H9 (cell line): ENCODE measurements around the gene RETSAT. TPM values are rescaled to one million over a fixed set of nuclear protein-coding genes. Genes with fewer than 3 reads are reported as not detected.
A peak's percentile ranks its signal among the peaks of the same experiment; 100 is the strongest.

ENCODE experiments used
- DNase-seq: peaks from one replicate; pipeline ENCODE4 v3.0.0-alpha.2; 2017
- H2AFZ ChIP-seq: one replicate; pipeline ENCODE4 v1.6.1; 2013; ENCODE audit warnings: mild to moderate bottlenecking, low read length, control low read depth, moderate library complexity
- H2AK5ac ChIP-seq: 2 replicates; pipeline ENCODE4 v1.6.1; 2013; ENCODE audit warnings: low read length, control low read depth, mixed read lengths; ENCODE audit not compliant: insufficient read length
- H2BK120ac ChIP-seq: one replicate; pipeline ENCODE4 v1.6.1; 2013; ENCODE audit warnings: low read depth, mild to moderate bottlenecking, low read length, control low read depth, inconsistent platforms; ENCODE audit not compliant: poor library complexity, severe bottlenecking
- H2BK12ac ChIP-seq: 2 replicates; pipeline ENCODE4 v1.6.1; 2013; ENCODE audit warnings: low read length, control low read depth, mixed read lengths, low read depth; ENCODE audit not compliant: insufficient read length
- H2BK15ac ChIP-seq: 2 replicates; pipeline ENCODE4 v1.6.1; 2013; ENCODE audit warnings: low read depth, low read length, control low read depth
- H2BK20ac ChIP-seq: one replicate; pipeline ENCODE4 v1.6.1; 2013; ENCODE audit warnings: low read depth, mild to moderate bottlenecking, low read length, control low read depth, inconsistent platforms; ENCODE audit not compliant: poor library complexity, severe bottlenecking
- H2BK5ac ChIP-seq: 2 replicates; pipeline ENCODE4 v1.6.1; 2013; ENCODE audit warnings: low read length, control low read depth, mixed read lengths; ENCODE audit not compliant: insufficient read length
- H3K14ac ChIP-seq: 2 replicates; pipeline ENCODE4 v1.6.1; 2013; ENCODE audit warnings: low read length, control low read depth; ENCODE audit not compliant: insufficient read depth
- H3K18ac ChIP-seq: 2 replicates; pipeline ENCODE4 v1.6.1; 2013; ENCODE audit warnings: low read depth, mild to moderate bottlenecking, mixed read lengths, low read length, control low read depth; ENCODE audit not compliant: insufficient read length
- H3K23ac ChIP-seq: 2 replicates; pipeline ENCODE4 v1.6.1; 2013; ENCODE audit warnings: low read length, control low read depth, mixed read lengths, low read depth; ENCODE audit not compliant: insufficient read length
- H3K23me2 ChIP-seq: 2 replicates; pipeline ENCODE4 v1.6.1; 2013; ENCODE audit warnings: low read depth, mild to moderate bottlenecking, mixed read lengths, low read length, control low read depth; ENCODE audit not compliant: insufficient read length, poor library complexity, severe bottlenecking
- H3K27ac ChIP-seq: 2 replicates; pipeline ENCODE4 v1.5.1; 2013; ENCODE audit warnings: low read length, control low read depth, mixed read lengths, low read depth; ENCODE audit not compliant: insufficient read length
- H3K27me3 ChIP-seq: 2 replicates; pipeline ENCODE4 v1.6.1; 2013; ENCODE audit warnings: low read length, control low read depth, inconsistent platforms; ENCODE audit not compliant: insufficient read depth
- H3K4ac ChIP-seq: 2 replicates; pipeline ENCODE4 v1.6.1; 2013; ENCODE audit warnings: low read depth, mild to moderate bottlenecking, control low read depth, inconsistent platforms, low read length, moderate library complexity
- H3K4me1 ChIP-seq: 2 replicates; pipeline ENCODE4 v1.6.1; 2013; ENCODE audit warnings: low read length, control low read depth, inconsistent platforms; ENCODE audit not compliant: insufficient read depth
- H3K4me2 ChIP-seq: 2 replicates; pipeline ENCODE4 v1.6.1; 2013; ENCODE audit warnings: low read length, control low read depth, mixed read lengths; ENCODE audit not compliant: insufficient read length, insufficient read depth
- H3K56ac ChIP-seq: 2 replicates; pipeline ENCODE4 v1.6.1; 2013; ENCODE audit warnings: low read depth, mild to moderate bottlenecking, mixed read lengths, low read length, control low read depth; ENCODE audit not compliant: insufficient read length
- H3K79me1 ChIP-seq: 2 replicates; pipeline ENCODE4 v1.6.1; 2013; ENCODE audit warnings: low read depth, mild to moderate bottlenecking, moderate library complexity, low read length, control low read depth, inconsistent platforms; ENCODE audit not compliant: insufficient read depth, poor library complexity, severe bottlenecking
- H3K79me2 ChIP-seq: 2 replicates; pipeline ENCODE4 v1.6.1; 2013; ENCODE audit warnings: low read length, control low read depth, inconsistent platforms; ENCODE audit not compliant: insufficient read depth
- H3K9ac ChIP-seq: 2 replicates; pipeline ENCODE4 v1.6.1; 2013; ENCODE audit warnings: low read length, control low read depth, mixed read lengths; ENCODE audit not compliant: insufficient read length; ENCODE audit errors: extremely low read depth
- H3K9me3 ChIP-seq: one replicate; pipeline ENCODE4 v1.6.1; 2013; ENCODE audit warnings: low read depth, low read length, inconsistent platforms; ENCODE audit not compliant: control insufficient read depth
- H3T11ph ChIP-seq: one replicate; pipeline ENCODE4 v1.6.1; 2013; ENCODE audit warnings: mild to moderate bottlenecking, low read length, control low read depth, inconsistent platforms
- H4K20me1 ChIP-seq: one replicate; pipeline ENCODE4 v1.6.1; 2013; ENCODE audit not compliant: control insufficient read depth, insufficient read length, insufficient read depth
- H4K5ac ChIP-seq: 2 replicates; pipeline ENCODE4 v1.6.1; 2013; ENCODE audit warnings: low read depth, mild to moderate bottlenecking, mixed read lengths, low read length, control low read depth; ENCODE audit not compliant: insufficient read length
- H4K8ac ChIP-seq: replicated peaks from 2 replicates; pipeline ENCODE4 v1.6.1; 2013; ENCODE audit warnings: low read length, control low read depth, mixed read lengths, low read depth; ENCODE audit not compliant: insufficient read length
- H4K91ac ChIP-seq: 2 replicates; pipeline ENCODE4 v1.6.1; 2013; ENCODE audit warnings: low read depth, mild to moderate bottlenecking, moderate library complexity, mixed read lengths, low read length, control low read depth; ENCODE audit not compliant: insufficient read length
- H3K27ac Mint-ChIP-seq, 3 experiments: 2 replicates in 2 of 3; 3 replicates in 1 of 3; pipeline ENCODE4 v1.8.0; 2020 to 2021; ENCODE audit warnings: mixed read lengths in 3 of 3, mild to moderate bottlenecking in 1 of 3, moderate library complexity in 1 of 3
- H3K27me3 Mint-ChIP-seq: 2 replicates; pipeline ENCODE4 v1.8.0; 2021; ENCODE audit warnings: low read depth, mild to moderate bottlenecking, moderate library complexity, mixed read lengths
- H3K36me3 Mint-ChIP-seq, 3 experiments: 2 replicates in 2 of 3; 3 replicates in 1 of 3; pipeline ENCODE4 v1.8.0; 2020 to 2021; ENCODE audit warnings: low read depth in 3 of 3, mixed read lengths in 3 of 3; ENCODE audit not compliant: insufficient read depth in 1 of 3
- H3K4me1 Mint-ChIP-seq, 2 experiments: 2 replicates each; pipeline ENCODE4 v1.8.0; 2020; ENCODE audit warnings: mixed read lengths in 2 of 2
- H3K4me3 Mint-ChIP-seq, 2 experiments: 2 replicates in 1 of 2; 3 replicates in 1 of 2; pipeline ENCODE4 v1.8.0; 2020 to 2021; ENCODE audit warnings: mild to moderate bottlenecking in 2 of 2, mixed read lengths in 2 of 2, moderate library complexity in 1 of 2
- H3K9me3 Mint-ChIP-seq, 2 experiments: 2 replicates in 1 of 2; 3 replicates in 1 of 2; pipeline ENCODE4 v1.8.0; 2020; ENCODE audit warnings: mild to moderate bottlenecking in 2 of 2, mixed read lengths in 2 of 2, moderate library complexity in 1 of 2
- CTCF ChIP-seq: fragments of 200-600 bp; sonication (generic); conservative IDR thresholded peaks from 3 replicates; pipeline ENCODE4 v1.8.0; 2021; ENCODE audit warnings: antibody characterized with exemption, mild to moderate bottlenecking
- WGBS: extraction: QIAGEN DNeasy Blood & Tissue Kit; methylation state at CpG from one replicate; pipeline ENCODE4 v1.1.7; 2013; ENCODE audit warnings: missing lambda C conversion rate, low lambda C conversion rate, mixed read lengths; ENCODE audit not compliant: insufficient read length; ENCODE audit errors: extremely low coverage; 5-methylcytosine and 5-hydroxymethylcytosine counted together
- total RNA-seq: library from RNA; stranded (reverse); gene quantifications from 2 replicates; pipeline ENCODE4 v1.2.1, GENCODE V29; 2021

RETSAT gene
- total RNA-seq, 1 experiment from 2014 or later: 16.7 TPM

GRCh38 chr2:85308896-85309555, 45.3 kb downstream of the RETSAT start:
- no peak overlapping the region for H2BK20ac ChIP-seq
- H3K56ac ChIP-seq: no peak overlapping the region
- H3K18ac ChIP-seq: no peak overlapping the region
- H3K9me3 ChIP-seq: no peaks in the 10 kb centered on the region
- H2AFZ ChIP-seq: no peak overlapping the region
- no peak overlapping the region for H3K23ac ChIP-seq
- no peaks in the 10 kb centered on the region for H4K20me1 ChIP-seq
- H2BK120ac ChIP-seq: no peak overlapping the region
- peak overlapping the region; percentile 70 to 78 (median 77); a peak in 4 of 7 replicates for H3K27ac Mint-ChIP-seq
- no peak overlapping the region for H2BK5ac ChIP-seq
- H2AK5ac ChIP-seq: no peak overlapping the region
- H4K91ac ChIP-seq: no peak overlapping the region
- no peak for TF ChIP-seq CTCF
- WGBS: no CpG with 5 or more reads among the region's 15 CpGs
- H3K36me3 Mint-ChIP-seq: peaks cover 38 to 64% (median 58%) of the 10 kb centered on the region in 3 experiments
- no peak overlapping the region for H3K4me2 ChIP-seq
- H2BK15ac ChIP-seq: no peak overlapping the region
- no peak overlapping the region for H2BK12ac ChIP-seq
- H3K27me3 Mint-ChIP-seq: no peaks in the 10 kb centered on the region
- no peak overlapping the region for H4K5ac ChIP-seq
- H3K27ac ChIP-seq: no peak overlapping the region
- no peak overlapping the region for H3K4ac ChIP-seq
- DNase-seq: no peak
- no peaks in the 10 kb centered on the region for H3K23me2 ChIP-seq
- no peak overlapping the region for H4K8ac ChIP-seq
- no peak overlapping the region for H3T11ph ChIP-seq
- no peak overlapping the region for H3K14ac ChIP-seq
- H3K4me1 Mint-ChIP-seq: peaks cover 14 to 16% of the 10 kb centered on the region in 2 experiments
- no peaks in the 10 kb centered on the region for H3K9me3 Mint-ChIP-seq
- H3K27me3 ChIP-seq: no peaks in the 10 kb centered on the region
- H3K9ac ChIP-seq: no peak overlapping the region
- no peak overlapping the region for H3K4me3 Mint-ChIP-seq
- no peaks in the 10 kb centered on the region for H3K79me1 ChIP-seq
- no peaks in the 10 kb centered on the region for H3K79me2 ChIP-seq
- H3K4me1 ChIP-seq: peaks cover 6% of the 10 kb centered on the region; the same call in 1 of the 2 replicates
